ENCODE results near the gene PERM1.
A peak's percentile ranks its signal among the peaks of the same experiment; 100 is the strongest.
"Not testable (repeated sequence)": the region's sequence is repeated elsewhere in the genome, so short reads cannot be mapped to it uniquely, and the experiment has no call there.

PERM1 gene

DNA sequence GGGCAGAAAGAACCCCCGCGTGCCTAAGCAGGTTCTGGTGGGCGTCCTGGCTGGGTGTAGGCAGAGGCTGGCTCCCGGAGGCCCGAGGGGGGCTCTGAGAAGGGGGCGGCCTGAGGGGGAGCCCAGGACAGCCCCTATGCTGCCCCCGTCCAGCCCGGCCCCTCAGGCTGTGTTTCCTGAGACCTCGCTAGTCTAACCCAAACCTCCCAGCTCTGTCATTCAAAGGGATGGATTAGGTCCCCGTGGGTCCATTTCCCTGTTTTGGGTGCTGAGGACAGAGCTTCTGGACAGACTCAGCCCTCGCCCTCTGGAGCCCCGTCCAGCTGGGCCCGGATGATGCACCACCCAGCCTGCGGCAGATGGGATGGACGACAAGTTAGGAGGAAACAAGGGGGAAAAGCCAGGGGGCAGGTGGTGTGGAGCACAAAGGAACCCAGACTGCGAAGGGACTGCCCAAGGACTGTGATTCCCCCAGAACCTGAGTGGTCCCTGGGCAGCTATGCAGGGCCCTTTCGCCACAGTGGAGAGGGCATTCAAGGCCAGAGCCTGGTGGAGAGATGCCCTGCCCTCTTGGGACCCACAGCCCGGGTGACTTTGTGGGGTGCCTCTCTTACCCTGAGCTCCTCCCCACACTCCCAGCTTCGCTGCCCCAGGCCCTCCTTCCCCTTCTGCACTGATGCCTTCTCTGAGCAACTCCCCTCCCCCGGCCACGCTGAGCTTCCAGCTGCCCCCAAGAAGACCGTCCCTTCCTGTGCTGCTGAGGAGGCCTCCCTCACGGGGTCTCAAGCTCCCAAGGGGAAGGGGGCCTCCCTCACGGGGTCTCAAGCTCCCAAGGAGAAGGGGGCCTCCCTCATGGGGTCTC lies 15.2 kb upstream of the PERM1 start:
- no peak for DNase-seq

- no peak for DNase-seq
Observed at GRCh38 chr1:995665-996633, 14.1 kb upstream of the PERM1 start.

DNA sequence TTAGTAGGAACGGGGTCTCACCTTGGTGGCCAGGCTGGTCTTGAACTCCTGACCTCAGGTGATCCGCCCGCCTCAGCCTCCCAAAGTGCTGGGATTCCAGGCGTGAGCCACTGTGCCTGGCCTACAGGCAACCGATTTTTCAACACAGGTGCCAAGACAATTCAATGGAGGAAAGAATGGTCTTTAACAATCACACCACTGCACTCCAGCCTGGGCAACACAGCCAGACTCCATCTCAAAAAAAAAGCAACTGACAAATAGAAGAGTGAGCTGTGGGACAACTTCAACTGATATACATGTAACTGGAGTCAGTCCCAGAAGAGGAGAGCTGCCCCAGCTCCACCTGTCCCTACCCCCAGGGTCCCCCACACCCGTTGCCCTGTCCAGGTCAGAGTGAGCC lies 12.7 kb upstream of the PERM1 start:
- DNase-seq: not testable (repeated sequence)

GRCh38 chr1:993379-993995 lies 11.6 kb upstream of the PERM1 start:
- no peak for DNase-seq

DNA sequence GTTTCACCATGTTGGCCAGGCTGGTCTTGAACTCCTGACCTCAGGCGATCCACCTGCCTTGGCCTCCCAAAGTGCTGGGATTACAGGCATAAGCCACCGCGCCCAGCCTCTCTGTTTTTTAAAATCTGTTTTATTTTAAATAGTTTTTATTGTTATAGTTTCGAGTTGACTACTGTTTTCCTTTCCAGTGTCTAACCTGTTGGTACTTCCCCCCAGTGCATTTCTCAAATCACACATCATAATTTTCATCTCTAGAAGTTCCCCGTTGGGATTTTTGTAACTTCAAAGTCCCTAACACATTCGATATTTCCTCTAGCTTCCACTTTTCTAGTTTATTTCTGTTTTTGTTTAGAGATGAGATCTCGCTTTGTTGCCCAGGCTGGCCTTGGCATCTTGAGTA lies 10.5 kb upstream of the PERM1 start:
- DNase-seq: no peak

DNA sequence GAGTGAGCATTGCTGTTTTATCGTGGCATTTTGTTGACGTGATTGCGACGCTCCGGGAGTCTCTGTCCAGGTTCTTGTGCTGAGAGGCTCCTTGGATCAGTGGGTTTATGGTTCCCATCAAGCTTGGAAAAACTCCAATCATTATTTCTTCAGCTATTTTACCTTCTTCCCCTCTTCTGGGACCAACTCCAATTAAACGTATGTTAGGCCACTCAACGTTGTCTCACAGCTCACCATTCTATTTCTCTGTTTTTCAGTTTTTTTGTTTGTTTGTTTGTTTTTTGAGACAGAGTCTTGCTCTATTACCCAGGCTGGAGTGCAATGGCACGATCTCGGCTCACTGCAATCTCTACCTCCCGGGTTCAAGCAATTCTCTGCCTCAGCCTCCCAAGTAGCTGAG lies 10.0 kb upstream of the PERM1 start:
- DNase-seq: no peak

GRCh38 chr1:991275-991674 lies 9.4 kb upstream of the PERM1 start:
- DNase-seq: not testable (repeated sequence)

DNA sequence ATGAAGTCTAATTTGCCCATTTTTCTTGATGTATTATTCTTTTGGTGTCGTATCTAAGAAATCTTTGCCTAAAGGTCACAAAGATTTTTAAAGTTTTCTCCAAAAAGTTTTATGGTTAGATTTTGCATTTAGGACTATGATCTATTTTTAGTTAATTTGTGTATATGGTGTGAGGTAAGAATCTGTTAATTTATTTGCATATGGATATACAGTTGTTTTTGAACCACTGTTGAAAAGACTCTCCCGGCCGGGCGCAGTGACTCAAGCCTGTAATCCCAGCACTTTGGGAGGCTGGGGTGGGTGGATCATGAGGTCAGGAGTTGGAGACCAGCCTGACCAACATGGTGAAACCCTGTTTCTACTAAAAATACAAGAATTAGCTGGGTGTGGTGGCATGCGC lies 6.2 kb upstream of the PERM1 start:
- DNase-seq: not testable (repeated sequence)

- DNase-seq: no peak
Observed at GRCh38 chr1:985126-985525, 3.2 kb upstream of the PERM1 start.

DNA sequence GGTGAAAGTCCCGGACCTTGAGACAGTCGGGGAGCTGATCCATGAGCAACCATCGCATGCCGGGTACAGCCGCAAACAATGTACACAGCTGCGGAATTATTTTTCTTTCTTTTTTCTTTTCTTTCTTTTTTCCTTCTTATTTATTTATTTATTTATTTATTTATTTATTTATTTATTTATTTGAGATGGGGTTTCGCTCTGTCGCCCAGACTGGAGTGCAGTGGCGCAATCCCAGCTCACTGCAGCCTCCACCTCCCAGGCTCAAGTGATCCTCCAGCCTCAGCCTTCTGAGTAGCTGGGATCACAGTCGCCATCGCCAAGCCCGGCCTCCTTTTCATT lies 2.6 kb upstream of the PERM1 start:
- no peak for DNase-seq

- DNase-seq: peak; percentile 22
Observed at GRCh38 chr1:983798-984475, 2.0 kb upstream of the PERM1 start.

GRCh38 chr1:982765-983436 lies 1.0 kb upstream of the PERM1 start:
- no peak for DNase-seq

GRCh38 chr1:981491-981954 lies 370 bp downstream of the PERM1 start:
- DNase-seq: no peak

DNA sequence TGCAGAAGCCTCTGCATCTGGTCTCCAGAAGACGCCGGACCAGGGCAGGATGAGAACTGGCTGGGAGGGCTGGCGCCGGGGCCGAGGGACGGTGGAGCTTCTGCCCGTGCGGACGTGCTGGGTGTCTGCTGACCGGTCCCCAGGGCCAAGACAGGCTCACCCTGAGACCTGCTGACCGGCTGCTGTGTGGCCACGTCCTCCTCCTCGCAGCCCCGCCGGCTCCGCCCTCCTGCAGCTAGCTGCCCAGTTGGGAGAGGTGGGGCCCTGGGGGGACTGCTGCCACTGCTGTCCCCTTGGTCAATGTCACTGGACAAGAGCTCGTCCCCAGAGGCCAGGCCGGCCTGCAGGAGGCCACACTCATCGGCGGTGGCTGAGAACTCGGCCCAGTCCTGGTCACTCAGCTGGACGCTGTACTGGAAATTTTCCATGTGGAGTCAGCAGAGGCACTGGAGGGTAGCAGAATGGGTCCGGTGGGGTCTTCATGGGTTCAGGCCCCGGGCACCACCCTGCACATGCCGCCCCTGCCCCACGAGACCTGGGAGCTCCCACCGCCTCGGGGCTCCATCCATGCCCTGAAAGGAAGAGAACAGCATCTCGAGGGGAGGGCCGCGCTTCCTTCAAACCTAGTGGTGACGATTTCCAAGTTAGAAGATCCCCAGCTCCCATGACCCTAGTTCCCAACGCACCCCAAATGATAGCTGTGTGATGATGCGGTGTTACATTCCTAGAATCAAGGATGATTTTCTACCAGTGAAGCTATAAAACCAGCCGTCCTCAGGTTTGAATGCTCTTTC lies 1.1 kb downstream of the PERM1 start:
- no peak for DNase-seq

DNA sequence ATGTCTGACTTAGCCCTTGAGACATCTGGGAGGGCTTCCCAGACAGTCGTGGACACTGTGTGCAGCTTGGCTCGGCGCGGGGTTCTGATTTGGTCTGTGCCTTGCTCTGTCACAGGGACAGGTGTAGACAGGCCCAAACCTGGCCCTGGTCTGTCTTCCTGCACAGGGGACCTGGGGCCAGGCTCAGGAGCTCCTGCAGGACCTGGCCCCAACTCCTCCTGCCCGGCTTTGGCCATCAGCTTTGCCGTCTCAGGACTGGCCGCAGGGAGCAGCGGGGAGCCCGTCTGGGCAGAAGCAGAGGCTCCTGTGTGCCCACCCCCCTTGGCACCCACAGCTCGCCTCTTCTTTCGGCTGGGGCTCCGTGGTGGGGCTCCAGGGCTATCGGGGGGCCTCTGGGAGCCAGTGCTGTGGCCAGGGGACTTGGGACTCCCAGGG lies 1.7 kb downstream of the PERM1 start:
- no peak for DNase-seq

DNA sequence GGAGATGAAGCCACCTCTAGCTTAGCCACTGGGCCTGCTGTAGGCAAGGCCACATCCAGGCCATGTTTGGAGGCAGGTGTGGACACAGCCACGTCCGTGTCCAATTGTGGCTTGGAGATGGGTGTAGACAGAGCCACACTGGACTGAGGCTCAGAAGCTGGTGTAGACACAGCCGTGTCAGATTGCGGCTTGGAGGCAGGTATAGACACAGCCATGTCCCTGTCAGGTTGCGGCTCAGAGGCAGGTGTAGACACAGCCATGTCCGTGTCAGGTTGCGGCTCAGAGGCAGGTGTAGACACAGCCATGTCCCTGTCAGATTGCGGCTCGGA lies 2.2 kb downstream of the PERM1 start:
- no peak for DNase-seq

- no peak for DNase-seq
Observed at GRCh38 chr1:978835-979743, 2.8 kb downstream of the PERM1 start.

DNA sequence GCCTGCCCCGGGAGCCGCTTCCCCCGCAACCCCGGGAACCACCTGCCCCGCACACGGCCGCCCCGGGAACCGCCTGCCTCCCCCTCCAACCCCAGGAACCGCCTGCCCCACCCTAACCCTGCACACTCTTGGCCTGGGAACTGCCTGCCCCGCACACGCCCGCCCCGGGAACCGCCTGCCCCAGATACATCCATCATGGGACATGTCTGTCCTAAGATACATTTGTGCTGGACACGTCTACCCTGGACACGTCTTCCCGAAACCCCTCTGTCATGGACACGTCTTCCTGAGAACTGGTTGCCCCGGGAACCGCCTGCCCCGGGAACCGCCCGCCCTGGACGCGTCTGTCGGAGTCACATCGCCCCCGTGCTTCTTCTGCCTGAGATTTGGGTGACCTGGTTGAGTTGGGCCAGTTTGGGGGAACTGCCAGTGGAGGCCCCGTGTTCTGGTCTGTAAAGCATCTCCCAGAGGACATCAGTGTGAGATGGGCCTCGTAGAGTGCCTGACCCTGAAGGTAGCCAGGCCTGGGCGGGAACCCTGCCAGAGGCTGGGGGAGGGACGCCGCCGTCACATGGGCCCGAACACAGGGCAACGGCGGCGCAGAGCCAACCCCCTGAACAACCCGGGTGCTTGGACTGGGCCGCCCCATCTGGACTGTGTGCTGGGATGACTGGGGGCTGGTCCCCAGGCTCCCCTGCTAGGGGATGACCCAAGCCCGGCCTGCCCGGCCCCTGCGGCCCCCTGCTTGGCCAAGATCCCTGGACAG lies 3.6 kb downstream of the PERM1 start:
- DNase-seq: no peak

DNA sequence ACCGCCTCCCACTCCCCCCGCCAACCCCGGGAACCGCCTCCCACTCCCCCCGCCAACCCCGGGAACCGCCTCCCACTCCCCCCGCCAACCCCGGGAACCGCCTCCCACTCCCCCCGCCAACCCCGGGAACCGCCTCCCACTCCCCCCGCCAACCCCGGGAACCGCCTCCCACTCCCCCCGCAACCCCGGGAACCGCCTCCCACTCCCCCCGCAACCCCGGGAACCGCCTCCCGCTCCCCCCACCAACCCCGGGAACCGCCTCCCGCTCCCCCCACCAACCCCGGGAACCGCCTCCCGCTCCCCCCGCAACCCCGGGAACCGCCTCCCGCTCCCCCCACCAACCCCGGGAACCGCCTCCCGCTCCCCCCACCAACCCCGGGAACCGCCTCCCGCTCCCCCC lies 5.1 kb downstream of the PERM1 start:
- not testable (repeated sequence) for DNase-seq
